K562 (cell line): ENCODE data around the gene ARFGAP1. TPM values are rescaled to one million over a fixed set of nuclear protein-coding genes. Genes with fewer than 3 reads are reported as not detected.

Experiments
- ATAC-seq: fragments of 200-7000 bp; cut with Tn5 transposase; 3 replicates; pipeline ENCODE4 v1.9.1; 2020; ENCODE audit warnings: moderate library complexity
- BruUV-seq: library from RNA; stranded (reverse); fragments of 400-500 nt; replicated peaks from 2 replicates; lab custom pipeline; 2021; lab: Mats Ljungman, UMichigan
- CTCF ChIA-PET: fragments of 300-600 bp; formaldehyde crosslinking; extraction: SDS; loops from one replicate; lab custom pipeline; 2021; ENCODE audit warnings: low intra/inter-chr PET ratio; lab: Yijun Ruan, JAX
- POLR2A ChIA-PET: fragments of 300-600, 350-650 bp; sonication (Branson Sonifier 250); formaldehyde crosslinking; extraction: SDS; loops from one replicate; lab custom pipeline; 2021; ENCODE audit warnings: antibody characterized with exemption, inconsistent platforms; lab: Yijun Ruan, JAX
- DNase-seq, 4 experiments: peaks; one replicate each; pipeline versions ENCODE4 v3.0.0 to v3.0.0-alpha.2; 2011 to 2018; ENCODE audit warnings: low spot score in 3 of 4, mixed read lengths in 3 of 4; ENCODE audit errors: extremely low read depth in 1 of 4
- FAIRE-seq: peaks from 2 replicates; lab custom pipeline; 2011; peaks lifted over from hg19 to GRCh38; lab: Jason Lieb, UNC
- H2AFZ ChIP-seq: 2 replicates; pipeline ENCODE4 v1.6.0; 2011; ENCODE audit warnings: low read depth, low read length, control low read depth, inconsistent platforms
- H3K27ac ChIP-seq: fragments of 200-600 bp; 3 replicates; pipeline ENCODE4 v1.8.0; 2011; ENCODE audit warnings: low read depth, mild to moderate bottlenecking, control low read depth, inconsistent platforms, low read length, moderate library complexity, mixed read lengths; ENCODE audit errors: extremely low read depth
- H3K27me3 ChIP-seq, 2 experiments: fragments of 300-600 bp in 1 of 2; 2 replicates in 1 of 2; 3 replicates in 1 of 2; pipeline versions ENCODE4 v1.6.0 to v1.8.0; 2011; ENCODE audit warnings: inconsistent platforms in 2 of 2, low read length in 2 of 2, mild to moderate bottlenecking in 1 of 2, mixed read lengths in 1 of 2, moderate library complexity in 1 of 2; ENCODE audit not compliant: control insufficient read depth in 2 of 2, insufficient read depth in 2 of 2
- H3K36me3 ChIP-seq: fragments of 300-600 bp; 3 replicates; pipeline ENCODE4 v1.8.0; 2011; ENCODE audit warnings: mild to moderate bottlenecking, low read length, inconsistent platforms; ENCODE audit not compliant: control insufficient read depth, insufficient read depth
- H3K4me1 ChIP-seq, 2 experiments: fragments of 200-600 bp in 1 of 2; replicated peaks in 1 of 2; 2 replicates in 1 of 2; 3 replicates in 1 of 2; pipeline versions ENCODE4 v1.5.1 to v1.8.0; 2011; ENCODE audit warnings: inconsistent platforms in 2 of 2, low read length in 2 of 2, mild to moderate bottlenecking in 1 of 2, mixed read lengths in 1 of 2, moderate library complexity in 1 of 2; ENCODE audit not compliant: control insufficient read depth in 2 of 2, insufficient read depth in 2 of 2
- H3K4me2 ChIP-seq: 2 replicates; pipeline ENCODE4 v1.6.1; 2011; ENCODE audit warnings: low read length, control low read depth, inconsistent platforms, mixed read lengths; ENCODE audit not compliant: insufficient read depth
- H3K4me3 ChIP-seq: fragments of 200-600 bp; sonication (generic), shearing (Covaris generic); 2 replicates; pipeline ENCODE4 v1.5.1; 2016; ENCODE audit warnings: control low read depth, inconsistent platforms
- H3K79me2 ChIP-seq: fragments of 200-600 bp; 3 replicates; pipeline ENCODE4 v1.8.0; 2011; ENCODE audit warnings: low read length, inconsistent platforms; ENCODE audit not compliant: control insufficient read depth, insufficient read depth
- H3K9ac ChIP-seq, 2 experiments: 2 replicates each; pipeline versions ENCODE4 v1.6.0 to v1.6.1; 2011; ENCODE audit warnings: low read depth in 2 of 2, low read length in 2 of 2, control low read depth in 1 of 2, inconsistent platforms in 1 of 2, mild to moderate bottlenecking in 1 of 2, mixed read lengths in 1 of 2; ENCODE audit not compliant: insufficient read depth in 1 of 2
- H3K9me1 ChIP-seq: one replicate; pipeline ENCODE4 v1.6.0; 2011; ENCODE audit warnings: inconsistent platforms, mild to moderate bottlenecking, low read length, moderate library complexity; ENCODE audit not compliant: control insufficient read depth, insufficient read depth
- H3K9me3 ChIP-seq: replicated peaks from 2 replicates; pipeline ENCODE4 v1.5.1; 2011; ENCODE audit warnings: low read depth, low read length, inconsistent platforms; ENCODE audit not compliant: control insufficient read depth, insufficient read depth
- H4K20me1 ChIP-seq: replicated peaks from 2 replicates; pipeline ENCODE4 v1.6.1; 2011; ENCODE audit warnings: low read length, inconsistent platforms, mixed read lengths; ENCODE audit not compliant: control insufficient read depth, insufficient read depth
- ARID2 ChIP-seq: fragments of 450-650 bp; IDR thresholded peaks from 2 replicates; pipeline ENCODE4 v1.6.1; 2017; ENCODE audit warnings: antibody characterized with exemption, mild to moderate bottlenecking
- ELF4 ChIP-seq: fragments of 450-650 bp; formaldehyde crosslinking; IDR thresholded peaks from 2 replicates; pipeline ENCODE4 v1.4.0; 2022; ENCODE audit warnings: missing genetic modification characterization
- ESRRA ChIP-seq: fragments of 450-650 bp; IDR thresholded peaks from 2 replicates; pipeline ENCODE4 v1.6.1; 2014; ENCODE audit warnings: low read depth, mild to moderate bottlenecking, moderate library complexity, borderline replicate concordance
- ZNF217 ChIP-seq: sonication (generic); formaldehyde crosslinking; IDR thresholded peaks from 2 replicates; pipeline ENCODE4 v1.8.0; 2022; ENCODE audit warnings: mild to moderate bottlenecking, missing genetic modification reagents
- ZNF263 ChIP-seq: sonication (generic); formaldehyde crosslinking; IDR thresholded peaks from 2 replicates; pipeline ENCODE4 v1.8.0; 2022; ENCODE audit warnings: mild to moderate bottlenecking, missing genetic modification reagents, borderline replicate concordance
- WGBS: fragments of 100-300 bp; shearing (Covaris generic); methylation state at CpG from one replicate; pipeline ENCODE4 v1.1.6; 2016; ENCODE audit warnings: low coverage, mixed read lengths; ENCODE audit not compliant: insufficient coverage; ENCODE audit errors: missing lambda C conversion rate; 5-methylcytosine and 5-hydroxymethylcytosine counted together
- in situ Hi-C: fragments of 300-500 bp; cut with MboI; formaldehyde crosslinking; loops from 4 replicates; pipeline ENCODE4 v1.15.0; 2018; ENCODE audit warnings: inconsistent platforms, mixed read lengths
- intact Hi-C: fragments of 100-400 bp; cut with micrococcal nuclease; formaldehyde crosslinking; loops from 2 replicates; pipeline ENCODE4 v1.14.2; 2022
- polyA plus RNA-seq, 8 experiments: library from polyadenylated mRNA; depleted of rRNA in 4 of 8; stranded (reverse) in 5 of 8; unstranded in 3 of 8; fragments of >200 nt; fragmentation: Nextera tagmentation in 2 of 8; fragmentation: Illumina TruSeq in 1 of 8; extraction: Ambion mirVana in 2 of 8; extraction: Trizol in 1 of 8; gene quantifications; 2 replicates each; pipeline versions ENCODE4 v1.2.1 to v1.2.3, GENCODE V29; 2011 to 2014; ENCODE audit warnings: inconsistent platforms in 1 of 8, missing spikeins in 1 of 8
- total RNA-seq, 7 experiments: library from RNA; depleted of rRNA in 6 of 7; stranded (reverse); fragments of >200 nt in 6 of 7; fragmentation: Illumina TruSeq in 2 of 7; extraction: Trizol in 2 of 7; gene quantifications; 2 replicates each; pipeline versions ENCODE4 v1.2.1 to v1.2.3, GENCODE V29; 2011 to 2021; ENCODE audit warnings: low replicate concordance in 1 of 7
- TF ChIP-seq, protein P1 (sequence below): fragments of 250-450 bp; sonication (Bioruptor Pico); IDR thresholded peaks from 2 replicates; pipeline ENCODE4 v1.9.0; 2021; ENCODE audit warnings: mild to moderate bottlenecking
- TF ChIP-seq, protein P2 (sequence below): sonication (generic); formaldehyde crosslinking; IDR thresholded peaks from 2 replicates; pipeline ENCODE4 v1.8.1; 2023; ENCODE audit warnings: missing genetic modification reagents, mild to moderate bottlenecking, borderline replicate concordance

Gene ARFGAP1
- total and polyA plus RNA-seq, 9 of the 15 experiments (the other 6 are each of a cell fraction or from before 2014, with no cell fraction given), result 0.53 to 102 (median 33.5) TPM

GRCh38 chr20:63328026-63328700 is 55.5 kb downstream of the ARFGAP1 start:
- Histone ChIP-seq H2AFZ (no peak overlapping the region), H3K9ac (no peak overlapping the region), H3K27ac (no peak overlapping the region), H3K4me3 (no peak overlapping the region), H4K20me1 (no peaks in the 10 kb centered on the region), H3K9me1 (no peaks in the 10 kb centered on the region), H3K4me2 (no peak overlapping the region), H3K27me3 (peaks cover 7 to 9% of the 10 kb centered on the region in 2 experiments; a peak in 4 of 5 replicates), H3K79me2 (no peaks in the 10 kb centered on the region), H3K36me3 (no peaks in the 10 kb centered on the region), H3K9me3 (no peaks in the 10 kb centered on the region), H3K4me1 (peaks cover 0 to 21% of the 10 kb centered on the region in 2 experiments; a peak in 1 of 5 replicates)
- intact Hi-C loops (no loop called here), in situ Hi-C loops (no loop called here)
- ATAC-seq (peak; percentile 30; the same call in 2 of the 3 replicates), FAIRE-seq (no peak), DNase-seq (no peak)
- ChIA-PET CTCF (no interaction called here), POLR2A (interaction anchor here (0.6 kb wide), 1 partner anchor 193 kb away, joined by 3 read pairs; no protein-coding TSS in a partner anchor)
- WGBS, result 11% methylated on average over 19 of the region's 20 CpGs
- no TSS peak for BruUV-seq
- peak; percentile 20; the same call in 1 of the 2 replicates for TF ChIP-seq ESRRA
- TF ChIP-seq, protein P1, sequence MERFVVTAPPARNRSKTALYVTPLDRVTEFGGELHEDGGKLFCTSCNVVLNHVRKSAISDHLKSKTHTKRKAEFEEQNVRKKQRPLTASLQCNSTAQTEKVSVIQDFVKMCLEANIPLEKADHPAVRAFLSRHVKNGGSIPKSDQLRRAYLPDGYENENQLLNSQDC (CRISPR knock-in tag), result no peak

DNA sequence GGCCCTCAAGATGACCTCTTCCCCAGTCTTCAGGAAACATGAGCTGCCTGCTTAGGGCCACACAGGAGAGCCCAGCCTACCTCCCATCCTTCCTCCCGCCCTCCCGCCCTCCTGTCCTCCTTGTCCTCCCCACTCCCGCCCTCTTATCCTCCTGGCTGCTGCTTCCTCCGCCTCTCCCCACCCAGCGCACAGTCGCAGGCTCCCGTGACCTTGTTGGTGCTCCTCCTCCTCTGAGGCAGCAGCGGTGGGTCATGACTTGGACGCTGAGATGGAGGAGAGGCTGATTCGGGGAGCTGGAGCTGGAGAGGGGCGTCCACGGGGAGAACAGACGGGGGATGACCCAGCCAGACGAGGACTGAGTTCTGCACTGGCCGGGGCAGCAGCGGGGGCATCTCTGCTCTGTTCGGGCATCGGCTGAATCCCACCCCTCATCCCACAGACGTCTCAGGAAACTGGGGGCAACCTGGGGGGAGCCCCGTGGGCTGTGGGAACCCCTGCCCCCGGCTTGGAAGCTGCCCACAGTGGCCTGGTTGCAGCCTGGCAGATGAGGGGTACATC is 56.2 kb downstream of the ARFGAP1 start:
- Histone ChIP-seq H3K9ac (no peak overlapping the region), H3K36me3 (no peaks in the 10 kb centered on the region), H3K27ac (no peak overlapping the region), H3K27me3 (peaks cover 5 to 10% of the 10 kb centered on the region in 2 experiments; a peak in 4 of 5 replicates), H3K79me2 (no peaks in the 10 kb centered on the region), H3K9me3 (no peaks in the 10 kb centered on the region), H3K4me3 (no peak overlapping the region), H3K4me1 (peaks cover 0 to 24% of the 10 kb centered on the region in 2 experiments; a peak in 1 of 5 replicates), H2AFZ (no peak overlapping the region), H4K20me1 (no peaks in the 10 kb centered on the region), H3K9me1 (no peaks in the 10 kb centered on the region), H3K4me2 (no peak overlapping the region)
- no TSS peak for BruUV-seq
- in situ Hi-C loops, result no loop called here
- ChIA-PET CTCF (no interaction called here), POLR2A (interaction anchor here (0.6 kb wide), 1 partner anchor 192 kb away, joined by 3 read pairs; no protein-coding TSS in a partner anchor)
- DNase-seq (no peak), FAIRE-seq (no peak), ATAC-seq (peak; percentile 42; the same call in 2 of the 3 replicates)
- intact Hi-C loops, result no loop called here
- WGBS, result 3% methylated on average over 20 of the region's 21 CpGs
- no peak for TF ChIP-seq ARID2
- TF ChIP-seq ELF4, result no peak
- TF ChIP-seq, protein P2, sequence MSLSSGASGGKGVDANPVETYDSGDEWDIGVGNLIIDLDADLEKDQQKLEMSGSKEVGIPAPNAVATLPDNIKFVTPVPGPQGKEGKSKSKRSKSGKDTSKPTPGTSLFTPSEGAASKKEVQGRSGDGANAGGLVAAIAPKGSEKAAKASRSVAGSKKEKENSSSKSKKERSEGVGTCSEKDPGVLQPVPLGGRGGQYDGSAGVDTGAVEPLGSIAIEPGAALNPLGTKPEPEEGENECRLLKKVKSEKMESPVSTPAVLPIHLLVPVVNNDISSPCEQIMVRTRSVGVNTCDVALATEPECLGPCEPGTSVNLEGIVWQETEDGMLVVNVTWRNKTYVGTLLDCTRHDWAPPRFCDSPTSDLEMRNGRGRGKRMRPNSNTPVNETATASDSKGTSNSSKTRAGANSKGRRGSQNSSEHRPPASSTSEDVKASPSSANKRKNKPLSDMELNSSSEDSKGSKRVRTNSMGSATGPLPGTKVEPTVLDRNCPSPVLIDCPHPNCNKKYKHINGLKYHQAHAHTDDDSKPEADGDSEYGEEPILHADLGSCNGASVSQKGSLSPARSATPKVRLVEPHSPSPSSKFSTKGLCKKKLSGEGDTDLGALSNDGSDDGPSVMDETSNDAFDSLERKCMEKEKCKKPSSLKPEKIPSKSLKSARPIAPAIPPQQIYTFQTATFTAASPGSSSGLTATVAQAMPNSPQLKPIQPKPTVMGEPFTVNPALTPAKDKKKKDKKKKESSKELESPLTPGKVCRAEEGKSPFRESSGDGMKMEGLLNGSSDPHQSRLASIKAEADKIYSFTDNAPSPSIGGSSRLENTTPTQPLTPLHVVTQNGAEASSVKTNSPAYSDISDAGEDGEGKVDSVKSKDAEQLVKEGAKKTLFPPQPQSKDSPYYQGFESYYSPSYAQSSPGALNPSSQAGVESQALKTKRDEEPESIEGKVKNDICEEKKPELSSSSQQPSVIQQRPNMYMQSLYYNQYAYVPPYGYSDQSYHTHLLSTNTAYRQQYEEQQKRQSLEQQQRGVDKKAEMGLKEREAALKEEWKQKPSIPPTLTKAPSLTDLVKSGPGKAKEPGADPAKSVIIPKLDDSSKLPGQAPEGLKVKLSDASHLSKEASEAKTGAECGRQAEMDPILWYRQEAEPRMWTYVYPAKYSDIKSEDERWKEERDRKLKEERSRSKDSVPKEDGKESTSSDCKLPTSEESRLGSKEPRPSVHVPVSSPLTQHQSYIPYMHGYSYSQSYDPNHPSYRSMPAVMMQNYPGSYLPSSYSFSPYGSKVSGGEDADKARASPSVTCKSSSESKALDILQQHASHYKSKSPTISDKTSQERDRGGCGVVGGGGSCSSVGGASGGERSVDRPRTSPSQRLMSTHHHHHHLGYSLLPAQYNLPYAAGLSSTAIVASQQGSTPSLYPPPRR, result no peak
- TF ChIP-seq ZNF217 (CRISPR knock-in tag), result no peak
- TF ChIP-seq ZNF263, result peak; percentile 89
